ENCODE measurements around the gene TIGD2.

TIGD2 gene

GRCh38 chr4:89162987-89163386, 51.7 kb downstream of the TIGD2 start:
- DNase-seq, result no peak

- DNase-seq, result no peak
Measured at GRCh38 chr4:89164400-89164799, 53.1 kb downstream of the TIGD2 start.
